ENCODE data around the gene PROX1. TPM values are rescaled to one million over a fixed set of nuclear protein-coding genes. Genes with fewer than 3 reads are reported as not detected.

Gene PROX1
- total RNA-seq, 1 donor from 2014 or later, result 4.8 TPM

DNA sequence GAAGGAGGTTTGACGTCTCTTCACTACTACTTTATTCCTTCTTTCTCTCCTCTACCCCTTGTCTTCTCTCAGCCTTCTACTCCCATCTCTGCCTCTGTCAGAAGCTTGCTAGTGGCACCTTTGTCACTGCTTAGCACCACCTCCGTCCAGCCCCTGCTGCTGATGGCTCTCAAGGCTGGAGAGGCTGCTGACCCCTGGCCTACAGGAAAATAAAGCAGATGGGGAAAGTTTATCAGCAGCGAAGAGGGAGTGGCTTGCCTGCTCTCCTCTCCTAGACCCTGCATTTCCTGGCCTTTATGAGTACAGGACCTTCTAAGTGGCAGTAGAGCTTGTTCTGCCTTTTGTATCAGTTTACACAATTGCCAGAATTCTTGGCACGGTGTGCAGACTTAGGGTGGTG is 27.0 kb downstream of the PROX1 start:
- no peaks in the 10 kb centered on the region for H3K4me1 ChIP-seq (ENCODE audit: insufficient read depth, low read length)
- FAIRE-seq, result no peak
- H3K4me2 ChIP-seq (ENCODE audit: low read length), result no peak overlapping the region
- no peak for DNase-seq (ENCODE audit: low read depth)
- Mint-ChIP-seq H3K36me3 (ENCODE audit: low read depth, unreplicated experiment) (no peaks in the 10 kb centered on the region), H3K27me3 (ENCODE audit: low read depth, unreplicated experiment) (peaks cover 9% of the 10 kb centered on the region), H3K4me1 (ENCODE audit: low read depth, unreplicated experiment) (no peaks in the 10 kb centered on the region), H3K27ac (ENCODE audit: unreplicated experiment) (no peak overlapping the region), H3K4me3 (ENCODE audit: unreplicated experiment) (no peak overlapping the region), H3K9me3 (ENCODE audit: unreplicated experiment) (no peaks in the 10 kb centered on the region)
- H3K36me3 ChIP-seq (ENCODE audit: insufficient read depth, low read length), result no peaks in the 10 kb centered on the region
- no peak overlapping the region for H3K9ac ChIP-seq (ENCODE audit: low read length)
- no peaks in the 10 kb centered on the region for H4K20me1 ChIP-seq (ENCODE audit: insufficient read depth, low read length)
- no peak for TF ChIP-seq EZH2 (IDR thresholded peaks at IDR 0.05; ENCODE audit: insufficient read depth, low read length)
- TF ChIP-seq, protein P1, sequence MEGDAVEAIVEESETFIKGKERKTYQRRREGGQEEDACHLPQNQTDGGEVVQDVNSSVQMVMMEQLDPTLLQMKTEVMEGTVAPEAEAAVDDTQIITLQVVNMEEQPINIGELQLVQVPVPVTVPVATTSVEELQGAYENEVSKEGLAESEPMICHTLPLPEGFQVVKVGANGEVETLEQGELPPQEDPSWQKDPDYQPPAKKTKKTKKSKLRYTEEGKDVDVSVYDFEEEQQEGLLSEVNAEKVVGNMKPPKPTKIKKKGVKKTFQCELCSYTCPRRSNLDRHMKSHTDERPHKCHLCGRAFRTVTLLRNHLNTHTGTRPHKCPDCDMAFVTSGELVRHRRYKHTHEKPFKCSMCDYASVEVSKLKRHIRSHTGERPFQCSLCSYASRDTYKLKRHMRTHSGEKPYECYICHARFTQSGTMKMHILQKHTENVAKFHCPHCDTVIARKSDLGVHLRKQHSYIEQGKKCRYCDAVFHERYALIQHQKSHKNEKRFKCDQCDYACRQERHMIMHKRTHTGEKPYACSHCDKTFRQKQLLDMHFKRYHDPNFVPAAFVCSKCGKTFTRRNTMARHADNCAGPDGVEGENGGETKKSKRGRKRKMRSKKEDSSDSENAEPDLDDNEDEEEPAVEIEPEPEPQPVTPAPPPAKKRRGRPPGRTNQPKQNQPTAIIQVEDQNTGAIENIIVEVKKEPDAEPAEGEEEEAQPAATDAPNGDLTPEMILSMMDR (IDR thresholded peaks at IDR 0.05; ENCODE audit: insufficient read depth, low read depth, low read length), result no peak
- no peak overlapping the region for H3K27ac ChIP-seq (ENCODE audit: low read depth, low read length)
- no peak overlapping the region for H2AFZ ChIP-seq (ENCODE audit: low read depth, low read length)
- H3K27me3 ChIP-seq (ENCODE audit: insufficient read depth, low read length), result no peaks in the 10 kb centered on the region
- no peaks in the 10 kb centered on the region for H3K79me2 ChIP-seq (ENCODE audit: insufficient read depth, low read length)
- no peaks in the 10 kb centered on the region for H3K9me3 ChIP-seq (ENCODE audit: insufficient read depth, low read depth, low read length)
- no peak overlapping the region for H3K4me3 ChIP-seq (ENCODE audit: insufficient read depth, low read depth, low read length)

DNA sequence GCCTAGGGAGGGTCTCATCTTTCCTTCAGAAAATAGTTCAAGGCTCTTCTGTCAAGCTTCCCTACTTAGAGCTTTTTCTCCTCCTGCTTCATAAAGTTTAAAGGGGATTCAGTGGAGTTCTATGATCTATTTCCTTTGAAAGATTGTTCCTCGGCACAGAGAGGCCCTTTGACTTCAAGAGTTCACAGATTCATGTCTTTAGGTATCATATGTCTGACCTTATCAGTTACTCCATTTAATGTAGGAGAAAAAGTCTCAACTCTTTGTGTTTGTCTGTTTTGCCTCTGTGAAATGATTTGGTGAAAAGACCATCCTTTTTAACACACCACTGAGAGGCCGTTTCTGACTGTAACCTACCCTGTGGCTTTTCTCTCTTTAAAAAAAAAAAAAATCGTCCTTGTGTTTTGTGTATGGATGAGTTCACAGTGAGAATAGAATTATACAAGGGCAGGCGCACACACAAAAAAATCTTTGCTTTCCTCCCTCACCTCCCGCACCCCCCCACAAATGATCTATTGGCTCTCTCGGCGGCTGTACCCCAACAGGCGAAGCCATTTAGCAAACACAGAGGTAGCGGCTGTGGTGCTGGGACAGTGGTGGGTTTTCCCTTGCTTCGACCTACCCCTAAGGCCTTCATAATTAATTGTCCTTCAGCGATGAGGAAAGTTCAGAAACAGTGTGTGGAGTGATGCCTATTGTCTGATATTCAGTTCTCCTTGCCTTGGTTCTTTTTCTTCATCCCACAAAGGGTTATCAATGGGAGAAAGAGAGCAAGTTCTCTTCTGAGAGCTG is 29.6 kb downstream of the PROX1 start:
- Histone ChIP-seq H3K36me3 (ENCODE audit: insufficient read depth, low read length) (no peaks in the 10 kb centered on the region), H3K9ac (ENCODE audit: low read length) (no peak overlapping the region), H3K27ac (ENCODE audit: low read depth, low read length) (no peak overlapping the region), H3K4me2 (ENCODE audit: low read length) (no peak overlapping the region), H2AFZ (ENCODE audit: low read depth, low read length) (no peak overlapping the region), H4K20me1 (ENCODE audit: insufficient read depth, low read length) (no peaks in the 10 kb centered on the region), H3K9me3 (ENCODE audit: insufficient read depth, low read depth, low read length) (no peaks in the 10 kb centered on the region), H3K79me2 (ENCODE audit: insufficient read depth, low read length) (no peaks in the 10 kb centered on the region), H3K4me1 (ENCODE audit: insufficient read depth, low read length) (no peaks in the 10 kb centered on the region), H3K27me3 (ENCODE audit: insufficient read depth, low read length) (no peaks in the 10 kb centered on the region), H3K4me3 (ENCODE audit: insufficient read depth, low read depth, low read length) (no peak overlapping the region)
- TF ChIP-seq, protein P1 (IDR thresholded peaks at IDR 0.05; ENCODE audit: insufficient read depth, low read depth, low read length), result no peak
- DNase-seq (ENCODE audit: low read depth) (no peak), FAIRE-seq (no peak)
- Mint-ChIP-seq H3K27ac (ENCODE audit: unreplicated experiment) (no peak overlapping the region), H3K9me3 (ENCODE audit: unreplicated experiment) (no peaks in the 10 kb centered on the region), H3K36me3 (ENCODE audit: low read depth, unreplicated experiment) (no peaks in the 10 kb centered on the region), H3K4me3 (ENCODE audit: unreplicated experiment) (no peak overlapping the region), H3K4me1 (ENCODE audit: low read depth, unreplicated experiment) (no peaks in the 10 kb centered on the region), H3K27me3 (ENCODE audit: low read depth, unreplicated experiment) (peaks cover 13% of the 10 kb centered on the region)
